A549 treated with CpdA at 1 μM for 4 hours (cell line): ENCODE results near the gene GDNF. TPM values are rescaled to one million over a fixed set of nuclear protein-coding genes. Genes with fewer than 3 reads are reported as not detected.

Experiments
- total RNA-seq: library from RNA; stranded (reverse); fragments of 200-300 nt; extraction: Qiagen RNA extraction; gene quantifications from 5 replicates; pipeline ENCODE4 v1.2.3, GENCODE V29; 2022; ENCODE audit warnings: low read depth

GDNF gene, protein sequence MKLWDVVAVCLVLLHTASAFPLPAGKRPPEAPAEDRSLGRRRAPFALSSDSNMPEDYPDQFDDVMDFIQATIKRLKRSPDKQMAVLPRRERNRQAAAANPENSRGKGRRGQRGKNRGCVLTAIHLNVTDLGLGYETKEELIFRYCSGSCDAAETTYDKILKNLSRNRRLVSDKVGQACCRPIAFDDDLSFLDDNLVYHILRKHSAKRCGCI
- total RNA-seq, result 0.02 to 0.06 TPM (median 0.03 TPM) in 3 of 5 replicates, not detected in the others

GRCh38 chr5:37839407-37840052, at the start of gene GDNF:
TSS of gene GDNF (minus strand) at chr5:37840041. CDS start at chr5:37834796, 5,245 bp downstream.

